Esophagus squamous epithelium (tissue), 5 donors: ENCODE measurements around the gene GKAP1. TPM values are rescaled to one million over a fixed set of nuclear protein-coding genes. Genes with fewer than 3 reads are reported as not detected.
"Not testable (repeated sequence)": the region's sequence is repeated elsewhere in the genome, so short reads cannot be mapped to it uniquely, and the experiment has no call there.

Experiments used
- DNase-seq: peaks from one replicate; lab custom pipeline; 2025; lab: John Stamatoyannopoulos, UW
- H3K27ac ChIP-seq, 4 donors: fragments of 200-600 bp; sonication (generic); one replicate each; pipeline ENCODE4 v1.5.1; 2016 to 2019; ENCODE audit warnings: mild to moderate bottlenecking in 1 of 4
- H3K27me3 ChIP-seq, 4 donors: fragments of 200-600 bp; sonication (generic); 1 replicate in 3 of 4; 2 replicates in 1 of 4; pipeline versions ENCODE4 v1.5.1 to v1.6.0; 2017 to 2021; ENCODE audit warnings: antibody characterized with exemption in 1 of 4
- H3K36me3 ChIP-seq, 3 donors: fragments of 200-600 bp; sonication (generic); one replicate each; pipeline ENCODE4 v1.5.1; 2016 to 2019
- H3K4me1 ChIP-seq, 3 donors: fragments of 200-600 bp; sonication (generic); one replicate each; pipeline ENCODE4 v1.5.1; 2017 to 2019
- H3K4me3 ChIP-seq, 4 donors: fragments of 200-600 bp; sonication (generic); 1 replicate in 3 of 4; 2 replicates in 1 of 4; pipeline ENCODE4 v1.5.1; 2016 to 2019; ENCODE audit warnings: mild to moderate bottlenecking in 2 of 4, moderate library complexity in 1 of 4
- H3K9me3 ChIP-seq, 3 donors: fragments of 200-600 bp; sonication (generic); one replicate each; pipeline ENCODE4 v1.5.1; 2016 to 2019
- POLR2A ChIP-seq, 4 donors: fragments of 450-650 bp; IDR thresholded peaks; one replicate each; pipeline ENCODE4 v1.6.1; 2017; ENCODE audit warnings: antibody characterized with exemption in 4 of 4, mild to moderate bottlenecking in 4 of 4, moderate library complexity in 3 of 4
- WGBS, 2 donors: methylation state at CpG; one replicate each; pipeline ENCODE4 v1.1.5; 2018; 5-methylcytosine and 5-hydroxymethylcytosine counted together
- intact Hi-C: fragments of 100-400 bp; cut with DNase I; formaldehyde crosslinking; loops from one replicate; pipeline ENCODE4 v1.15.0; 2022
- total RNA-seq, 4 donors: library from RNA; depleted of rRNA; stranded (reverse); fragments of >200 nt; gene quantifications; one replicate each; pipeline ENCODE4 v1.1.0, GENCODE V29; 2016
- TF ChIP-seq, protein P1 (sequence below), 6 experiments: fragments of 450-650 bp in 4 of 6; fragments of 200-600 bp in 2 of 6; sonication (generic) in 2 of 6; IDR thresholded peaks; one replicate each; pipeline ENCODE4 v1.5.1; 2016 to 2019; ENCODE audit warnings: antibody characterized with exemption in 6 of 6, mild to moderate bottlenecking in 4 of 6, moderate library complexity in 4 of 6
- donor health status: DM: yes; HTN: yes; CAD: no.

Gene GKAP1
- total RNA-seq, 4 donors from 2014 or later: 0.64 to 7.8 (median 2.3) TPM

DNA sequence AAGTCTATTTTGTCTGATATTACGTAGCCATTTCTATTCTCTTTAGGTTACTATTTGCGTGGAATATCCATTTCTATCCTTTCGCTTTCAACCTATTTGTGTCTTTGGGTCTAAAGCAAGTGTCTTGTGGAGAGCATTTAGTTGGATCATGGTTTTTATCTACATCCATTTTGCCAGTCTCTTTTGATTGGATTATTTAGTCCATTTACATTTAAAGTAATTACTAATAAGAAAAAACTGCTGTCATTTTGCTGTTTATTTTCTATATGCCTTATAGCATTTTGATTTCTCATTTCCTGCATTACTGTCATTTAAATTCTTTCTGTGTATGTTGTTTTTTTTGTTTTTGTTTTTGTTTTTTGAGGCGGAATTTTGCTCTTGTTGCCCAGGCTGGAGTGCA is 83.8 kb downstream of the GKAP1 start:
- intact Hi-C loops: no loop called here

DNA sequence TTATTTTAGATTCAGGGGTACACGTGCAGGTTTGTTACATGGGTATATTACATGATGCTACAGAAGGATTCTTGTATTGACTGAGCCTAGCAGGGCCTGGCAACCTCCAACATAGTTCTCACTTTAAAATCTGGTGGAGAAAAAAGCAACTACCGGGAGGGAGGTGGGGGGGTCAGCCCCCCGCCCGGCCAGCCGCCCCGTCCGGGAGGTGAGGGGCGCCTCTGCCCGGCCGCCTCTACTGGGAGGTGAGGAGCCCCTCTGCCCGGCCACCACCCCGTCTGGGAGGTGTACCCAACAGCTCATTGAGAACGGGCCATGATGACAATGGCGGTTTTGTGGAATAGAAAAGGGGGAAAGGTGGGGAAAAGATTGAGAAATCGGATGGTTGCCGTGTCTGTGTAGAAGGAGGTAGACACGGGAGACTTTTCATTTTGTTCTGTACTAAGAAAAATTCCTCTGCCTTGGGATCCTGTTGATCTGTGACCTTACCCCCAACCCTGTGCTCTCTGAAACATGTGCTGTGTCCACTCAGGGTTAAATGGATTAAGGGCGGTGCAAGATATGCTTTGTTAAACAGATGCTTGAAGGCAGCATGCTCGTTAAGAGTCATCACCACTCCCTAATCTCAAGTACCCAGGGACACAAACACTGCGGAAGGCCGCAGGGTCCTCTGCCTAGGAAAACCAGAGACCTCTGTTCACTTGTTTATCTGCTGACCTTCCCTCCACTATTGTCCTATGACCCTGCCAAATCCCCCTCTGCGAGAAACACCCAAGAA is 88.8 kb downstream of the GKAP1 start:
- H3K4me1 ChIP-seq, H3K9me3 ChIP-seq, H3K36me3 ChIP-seq, H3K4me3 ChIP-seq, H3K27ac ChIP-seq, intact Hi-C loops, DNase-seq, H3K27me3 ChIP-seq: not testable (repeated sequence)
- WGBS, 2 donors: 90 to 97% methylated on average over 2 to 7 of the region's 22 CpGs

More for the DNA sequence above, 83.8 kb downstream of the GKAP1 start:
- Histone ChIP-seq H3K27ac (no peak overlapping the region), H3K9me3 (no peaks in the 10 kb centered on the region), H3K4me3 (no peak overlapping the region), H3K4me1 (no peaks in the 10 kb centered on the region), H3K36me3 (no peaks in the 10 kb centered on the region), H3K27me3 (no peaks in the 10 kb centered on the region)
- whole genome bisulfite sequencing, 2 donors: 88 to 94% methylated on average over 4 of the region's 4 CpGs
- TF ChIP-seq, protein P1, sequence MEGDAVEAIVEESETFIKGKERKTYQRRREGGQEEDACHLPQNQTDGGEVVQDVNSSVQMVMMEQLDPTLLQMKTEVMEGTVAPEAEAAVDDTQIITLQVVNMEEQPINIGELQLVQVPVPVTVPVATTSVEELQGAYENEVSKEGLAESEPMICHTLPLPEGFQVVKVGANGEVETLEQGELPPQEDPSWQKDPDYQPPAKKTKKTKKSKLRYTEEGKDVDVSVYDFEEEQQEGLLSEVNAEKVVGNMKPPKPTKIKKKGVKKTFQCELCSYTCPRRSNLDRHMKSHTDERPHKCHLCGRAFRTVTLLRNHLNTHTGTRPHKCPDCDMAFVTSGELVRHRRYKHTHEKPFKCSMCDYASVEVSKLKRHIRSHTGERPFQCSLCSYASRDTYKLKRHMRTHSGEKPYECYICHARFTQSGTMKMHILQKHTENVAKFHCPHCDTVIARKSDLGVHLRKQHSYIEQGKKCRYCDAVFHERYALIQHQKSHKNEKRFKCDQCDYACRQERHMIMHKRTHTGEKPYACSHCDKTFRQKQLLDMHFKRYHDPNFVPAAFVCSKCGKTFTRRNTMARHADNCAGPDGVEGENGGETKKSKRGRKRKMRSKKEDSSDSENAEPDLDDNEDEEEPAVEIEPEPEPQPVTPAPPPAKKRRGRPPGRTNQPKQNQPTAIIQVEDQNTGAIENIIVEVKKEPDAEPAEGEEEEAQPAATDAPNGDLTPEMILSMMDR (IDR thresholded peaks at IDR 0.05): no peak
- no peak for TF ChIP-seq POLR2A (IDR thresholded peaks at IDR 0.05)
- no peak for DNase-seq

DNA sequence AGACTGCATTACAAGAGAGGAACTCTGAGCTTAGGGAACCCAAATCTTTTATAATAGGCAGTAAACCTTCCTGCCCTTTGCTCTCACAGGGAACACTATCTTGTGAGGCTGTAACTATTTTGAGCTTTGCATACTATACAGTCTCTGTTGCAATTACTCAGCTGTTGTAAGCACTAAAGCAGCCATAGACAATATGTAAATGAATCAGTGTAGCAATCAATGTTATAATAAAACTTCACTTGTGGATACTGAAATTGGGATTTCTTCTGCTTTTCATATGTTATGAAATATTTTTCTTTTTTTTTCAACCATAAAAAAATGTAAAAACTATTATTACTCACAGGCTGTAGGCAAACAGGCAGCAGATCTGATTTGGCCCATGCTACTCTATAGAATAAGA is 93.1 kb downstream of the GKAP1 start:
- Histone ChIP-seq H3K36me3 (no peaks in the 10 kb centered on the region), H3K27me3 (peaks cover 0 to 5% (median 0%) of the 10 kb centered on the region in 4 donors), H3K4me1 (no peaks in the 10 kb centered on the region), H3K27ac (no peak overlapping the region), H3K9me3 (no peaks in the 10 kb centered on the region), H3K4me3 (no peak overlapping the region)
- no peak for DNase-seq
- TF ChIP-seq, protein P1 (IDR thresholded peaks at IDR 0.05): no peak
- TF ChIP-seq POLR2A (IDR thresholded peaks at IDR 0.05): no peak
- intact Hi-C loops: no loop called here

DNA sequence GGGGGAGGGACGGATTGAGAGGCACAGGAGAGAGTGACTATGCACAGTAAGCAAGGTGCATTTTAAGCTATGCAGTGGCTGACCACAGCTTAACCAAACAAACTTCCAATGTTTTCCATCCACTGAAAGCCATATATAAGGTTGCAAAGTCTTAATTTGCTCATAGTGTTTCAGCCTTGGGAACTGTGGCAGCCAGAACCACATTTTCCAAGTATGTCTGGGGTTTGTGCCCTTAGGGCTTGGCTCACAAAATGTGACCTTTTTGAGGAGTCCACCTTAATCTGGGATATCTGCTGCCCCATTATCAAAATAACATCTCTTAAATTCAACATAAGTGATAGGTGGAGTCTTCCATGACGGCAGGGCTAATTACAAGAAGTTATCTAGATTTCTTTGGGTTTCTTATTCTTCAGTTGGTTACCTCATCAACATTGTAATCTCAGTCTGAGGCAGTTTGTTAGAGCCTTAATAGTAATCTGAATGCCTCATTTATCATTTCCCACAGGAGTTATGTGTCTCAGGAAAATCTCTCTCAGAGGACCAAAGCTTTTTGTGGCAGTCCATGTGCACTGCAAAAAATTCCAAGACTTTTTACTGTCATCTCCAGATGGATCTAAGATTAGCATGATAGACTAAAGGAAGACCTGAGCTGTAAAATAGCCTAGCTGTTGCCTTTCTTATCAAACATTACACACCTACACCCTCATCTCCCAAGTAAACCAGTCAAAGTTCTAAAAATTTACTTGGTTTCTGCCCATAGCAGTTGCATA is 94.7 kb downstream of the GKAP1 start:
- WGBS, 2 donors: 72% methylated on average over 2 of the region's 2 CpGs
- intact Hi-C loops: no loop called here
- no peaks in the 10 kb centered on the region for H3K4me1 ChIP-seq
- no peak for TF ChIP-seq POLR2A (IDR thresholded peaks at IDR 0.05)
- TF ChIP-seq, protein P1 (IDR thresholded peaks at IDR 0.05): no peak
- peaks cover 0 to 5% (median 0%) of the 10 kb centered on the region in 4 donors for H3K27me3 ChIP-seq
- no peak overlapping the region for H3K4me3 ChIP-seq
- H3K36me3 ChIP-seq: no peaks in the 10 kb centered on the region
- no peak for DNase-seq
- H3K9me3 ChIP-seq: no peaks in the 10 kb centered on the region
- H3K27ac ChIP-seq: no peak overlapping the region

DNA sequence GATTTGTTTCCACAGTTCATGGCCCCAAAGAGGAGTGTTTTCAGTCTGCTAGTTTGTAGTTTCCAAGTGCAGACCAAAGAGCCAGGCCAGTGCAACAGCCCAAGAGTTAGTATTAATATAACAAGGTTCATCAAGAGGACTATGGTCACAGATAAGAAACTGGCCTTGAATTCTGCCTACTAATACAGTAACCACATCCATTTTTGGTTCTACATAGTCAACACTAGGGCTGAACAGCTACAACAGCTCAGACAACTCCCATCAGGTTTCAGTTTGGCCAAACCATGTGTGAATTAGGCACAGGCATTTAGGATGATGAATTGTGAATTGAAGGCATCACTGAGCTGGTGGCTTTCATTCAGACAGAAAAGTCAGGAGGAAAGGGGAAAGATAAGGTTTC is 96.1 kb downstream of the GKAP1 start:
- H3K36me3 ChIP-seq: no peaks in the 10 kb centered on the region
- TF ChIP-seq, protein P1 (IDR thresholded peaks at IDR 0.05): no peak
- no peak for TF ChIP-seq POLR2A (IDR thresholded peaks at IDR 0.05)

More for the DNA sequence above, 96.1 kb downstream of the GKAP1 start:
- no peak overlapping the region for H3K27ac ChIP-seq
- no peaks in the 10 kb centered on the region for H3K4me1 ChIP-seq
- no peak overlapping the region for H3K4me3 ChIP-seq
- peaks cover 0 to 5% (median 0%) of the 10 kb centered on the region in 4 donors for H3K27me3 ChIP-seq
- no peak for DNase-seq
- no peaks in the 10 kb centered on the region for H3K9me3 ChIP-seq
- intact Hi-C loops: no loop called here
